Gastrocnemius medialis (tissue), 4 donors: ENCODE measurements around the gene PRKAR2B. TPM values are rescaled to one million over a fixed set of nuclear protein-coding genes. Genes with fewer than 3 reads are reported as not detected.

ENCODE experiments used
- ATAC-seq, 2 donors: fragments of 150-250 bp; one replicate each; pipeline ENCODE4 v1.9.1; 2016
- DNase-seq, 2 donors: peaks; one replicate each; pipeline ENCODE4 v3.0.0-alpha.2; 2019
- H3K27ac ChIP-seq, 4 donors: fragments of 200-600 bp; sonication (generic); 1 replicate in 1 of 4; 2 replicates in 3 of 4; pipeline ENCODE4 v1.5.1; 2016 to 2018; ENCODE audit warnings: mild to moderate bottlenecking in 2 of 4, moderate library complexity in 1 of 4
- H3K27me3 ChIP-seq, 3 donors: fragments of 200-600 bp; sonication (generic) in 2 of 3; 1 replicate in 1 of 3; 2 replicates in 2 of 3; pipeline versions ENCODE4 v1.5.1 to v1.6.0; 2016 to 2019; ENCODE audit warnings: mild to moderate bottlenecking in 1 of 3, moderate library complexity in 1 of 3
- H3K36me3 ChIP-seq, 2 donors: fragments of 200-600 bp; sonication (generic) in 1 of 2; one replicate each; pipeline ENCODE4 v1.5.1; 2017 to 2018
- H3K4me1 ChIP-seq, 2 donors: fragments of 200-600 bp; sonication (generic) in 1 of 2; one replicate each; pipeline ENCODE4 v1.5.1; 2016 to 2017; ENCODE audit warnings: mild to moderate bottlenecking in 2 of 2
- H3K4me3 ChIP-seq, 4 donors: fragments of 200-600 bp; sonication (generic) in 3 of 4; 1 replicate in 1 of 4; 2 replicates in 3 of 4; pipeline ENCODE4 v1.5.1; 2016 to 2019; ENCODE audit warnings: mild to moderate bottlenecking in 2 of 4
- H3K9me3 ChIP-seq, 3 donors: fragments of 200-600 bp; sonication (generic) in 2 of 3; 1 replicate in 1 of 3; 2 replicates in 2 of 3; pipeline ENCODE4 v1.5.1; 2016 to 2019
- CTCF ChIP-seq, 5 experiments: fragments of 450-650 bp in 3 of 5; fragments of 200-600 bp in 2 of 5; sonication (generic) in 2 of 5; IDR thresholded peaks in 4 of 5; conservative IDR thresholded peaks in 1 of 5; 1 replicate in 4 of 5; 2 replicates in 1 of 5; pipeline ENCODE4 v1.5.1; 2016 to 2019; ENCODE audit warnings: antibody characterized with exemption in 5 of 5, mild to moderate bottlenecking in 3 of 5, moderate library complexity in 3 of 5
- POLR2A ChIP-seq, 2 donors: fragments of 450-650 bp; IDR thresholded peaks; one replicate each; pipeline ENCODE4 v1.6.1; 2017; ENCODE audit warnings: antibody characterized with exemption in 2 of 2, mild to moderate bottlenecking in 2 of 2, moderate library complexity in 2 of 2
- in situ Hi-C, 4 donors: fragments of 200-750 bp; cut with MboI; loops; one replicate each; pipeline versions ENCODE4 v1.15.0 to v1.8.0; 2017; ENCODE audit warnings: low sequenced_read_pairs in 4 of 4
- intact Hi-C: fragments of 100-400 bp; cut with DNase I; formaldehyde crosslinking; loops from one replicate; pipeline ENCODE4 v1.15.1; 2023; ENCODE audit warnings: low total_unique reads
- total RNA-seq, 4 donors: library from RNA; depleted of rRNA; stranded (reverse); fragments of >200 nt; gene quantifications; one replicate each; pipeline versions ENCODE4 v1.1.0 to v1.2.3, GENCODE V29; 2016

PRKAR2B gene
- total RNA-seq, 4 donors from 2014 or later, result 0.85 to 6.0 (median 1.4) TPM

- no peak for DNase-seq
- no peak for TF ChIP-seq POLR2A (IDR thresholded peaks at IDR 0.05)
- no peak for TF ChIP-seq CTCF (IDR thresholded peaks at IDR 0.05 in 4 of 5, conservative IDR thresholded peaks at IDR 0.05 in 1 of 5)
- Histone ChIP-seq H3K4me1 (no peaks in the 10 kb centered on the region), H3K4me3 (no peak overlapping the region), H3K36me3 (no peaks in the 10 kb centered on the region), H3K9me3 (no peaks in the 10 kb centered on the region), H3K27me3 (no peaks in the 10 kb centered on the region), H3K27ac (no peak overlapping the region)
- intact Hi-C loops, result no loop called here
- no peak for ATAC-seq
- in situ Hi-C loops, result no loop called here
Measured at GRCh38 chr7:107017965-107018719, 26.4 kb upstream of the PRKAR2B start.

- H3K4me1 ChIP-seq, result no peaks in the 10 kb centered on the region
- H3K27ac ChIP-seq, result no peak overlapping the region
- H3K4me3 ChIP-seq, result no peak overlapping the region
- no peaks in the 10 kb centered on the region for H3K27me3 ChIP-seq
- ATAC-seq (no peak), DNase-seq (no peak)
- H3K36me3 ChIP-seq, result no peaks in the 10 kb centered on the region
- in situ Hi-C loops (no loop called here), intact Hi-C loops (no loop called here)
- no peak for TF ChIP-seq POLR2A (IDR thresholded peaks at IDR 0.05)
- no peak for TF ChIP-seq CTCF (IDR thresholded peaks at IDR 0.05 in 4 of 5, conservative IDR thresholded peaks at IDR 0.05 in 1 of 5)
- H3K9me3 ChIP-seq, result no peaks in the 10 kb centered on the region
Measured at GRCh38 chr7:107020400-107020799, 24.1 kb upstream of the PRKAR2B start.

GRCh38 chr7:107021600-107021999 lies 22.9 kb upstream of the PRKAR2B start:
- in situ Hi-C loops (no loop called here), intact Hi-C loops (no loop called here)
- no peak overlapping the region for H3K27ac ChIP-seq
- no peaks in the 10 kb centered on the region for H3K9me3 ChIP-seq
- DNase-seq, result no peak
- H3K27me3 ChIP-seq, result no peaks in the 10 kb centered on the region
- ATAC-seq, result no peak
- TF ChIP-seq POLR2A (IDR thresholded peaks at IDR 0.05) (no peak), CTCF (IDR thresholded peaks at IDR 0.05 in 4 of 5, conservative IDR thresholded peaks at IDR 0.05 in 1 of 5) (no peak)
- no peaks in the 10 kb centered on the region for H3K4me1 ChIP-seq
- no peaks in the 10 kb centered on the region for H3K36me3 ChIP-seq
- H3K4me3 ChIP-seq, result no peak overlapping the region

- no peaks in the 10 kb centered on the region for H3K4me1 ChIP-seq
- H3K9me3 ChIP-seq, result no peaks in the 10 kb centered on the region
- H3K27me3 ChIP-seq, result no peaks in the 10 kb centered on the region
- no peak for TF ChIP-seq POLR2A (IDR thresholded peaks at IDR 0.05)
- no peak for TF ChIP-seq CTCF (IDR thresholded peaks at IDR 0.05 in 4 of 5, conservative IDR thresholded peaks at IDR 0.05 in 1 of 5)
- H3K27ac ChIP-seq, result no peak overlapping the region
- H3K4me3 ChIP-seq, result no peak overlapping the region
- intact Hi-C loops, result no loop called here
- in situ Hi-C loops, result no loop called here
- no peaks in the 10 kb centered on the region for H3K36me3 ChIP-seq
- no peak for ATAC-seq
- DNase-seq, result no peak
Measured at GRCh38 chr7:107023522-107024151, 20.9 kb upstream of the PRKAR2B start.
